GM12878 (cell line): Measurements from ENCODE around the gene ULBP2. TPM values are rescaled to one million over a fixed set of nuclear protein-coding genes. Genes with fewer than 3 reads are reported as not detected.

ENCODE experiments used
- ATAC-seq: fragments of 200-7000 bp; cut with Tn5 transposase; 3 replicates; pipeline ENCODE4 v1.9.1; 2020; ENCODE audit warnings: mild to moderate bottlenecking, moderate library complexity
- BruUV-seq: library from RNA; stranded (reverse); fragments of 400-500 nt; replicated peaks from 2 replicates; lab custom pipeline; 2021; lab: Mats Ljungman, UMichigan
- CTCF ChIA-PET: fragments of 300-600 bp; sonication (Branson Sonifier 250); formaldehyde crosslinking; extraction: SDS; loops from one replicate; lab custom pipeline; 2021; ENCODE audit warnings: inconsistent platforms; lab: Yijun Ruan, JAX
- POLR2A ChIA-PET: fragments of 350-600 bp; formaldehyde crosslinking; extraction: SDS; loops from one replicate; lab custom pipeline; 2021; ENCODE audit warnings: inconsistent platforms; lab: Charles Lee
- RAD21 ChIA-PET: fragments of 300-600 bp; sonication (Branson Sonifier 250); formaldehyde crosslinking; loops from one replicate; lab custom pipeline; 2023; ENCODE audit warnings: antibody characterized with exemption; ENCODE audit not compliant: unreplicated experiment; lab: Charles Lee
- SMC1A ChIA-PET: fragments of 300-600 bp; sonication (Branson Sonifier 250); formaldehyde crosslinking; loops from one replicate; lab custom pipeline; 2023; ENCODE audit not compliant: unreplicated experiment, uncharacterized antibody; lab: Charles Lee
- DNase-seq: peaks from one replicate; pipeline ENCODE4 v3.0.0-alpha.2; 2011; ENCODE audit warnings: low read depth, low spot score
- FAIRE-seq: peaks from 3 replicates; lab custom pipeline; 2011; peaks lifted over from hg19 to GRCh38; lab: Jason Lieb, UNC
- H2AFZ ChIP-seq: 2 replicates; pipeline ENCODE4 v1.6.0; 2011; ENCODE audit warnings: low read depth, low read length, control low read depth; ENCODE audit not compliant: control insufficient read depth
- H3K27ac ChIP-seq: 2 replicates; pipeline ENCODE4 v1.5.1; 2011; ENCODE audit warnings: control low read depth; ENCODE audit not compliant: control insufficient read depth, insufficient read depth
- H3K27me3 ChIP-seq, 2 experiments: replicated peaks in 1 of 2; 2 replicates each; pipeline versions ENCODE4 v1.6.0 to v1.6.1; 2011; ENCODE audit warnings: low read length in 1 of 2; ENCODE audit not compliant: control insufficient read depth in 2 of 2, insufficient read depth in 2 of 2
- H3K36me3 ChIP-seq, 2 experiments: 2 replicates each; pipeline ENCODE4 v1.5.1; 2011; ENCODE audit warnings: low read length in 1 of 2; ENCODE audit not compliant: control insufficient read depth in 2 of 2, insufficient read depth in 2 of 2
- H3K4me1 ChIP-seq: 2 replicates; pipeline ENCODE4 v1.6.1; 2011; ENCODE audit warnings: mild to moderate bottlenecking, low read length, moderate library complexity, mixed read lengths; ENCODE audit not compliant: control insufficient read depth, insufficient read depth
- H3K4me2 ChIP-seq: 2 replicates; pipeline ENCODE4 v1.6.0; 2011; ENCODE audit warnings: control low read depth; ENCODE audit not compliant: control insufficient read depth, insufficient read depth
- H3K4me3 ChIP-seq: fragments of 200-600 bp; sonication (generic); 2 replicates; pipeline ENCODE4 v1.5.1; 2016
- H3K79me2 ChIP-seq: 2 replicates; pipeline ENCODE4 v1.6.0; 2011; ENCODE audit warnings: low read length; ENCODE audit not compliant: control insufficient read depth, insufficient read depth
- H3K9ac ChIP-seq: 2 replicates; pipeline ENCODE4 v1.8.0; 2011; ENCODE audit warnings: low read length, control low read depth, mixed read lengths; ENCODE audit not compliant: control insufficient read depth, insufficient read depth
- H3K9me3 ChIP-seq: replicated peaks from 3 replicates; pipeline ENCODE4 v1.5.1; 2011; ENCODE audit warnings: mild to moderate bottlenecking, low read length; ENCODE audit not compliant: control insufficient read depth, insufficient read depth
- H4K20me1 ChIP-seq: 2 replicates; pipeline ENCODE4 v1.6.0; 2011; ENCODE audit not compliant: control insufficient read depth, insufficient read depth
- CBFB ChIP-seq: IDR thresholded peaks from 2 replicates; pipeline ENCODE4 v1.6.1; 2016; ENCODE audit warnings: antibody characterized with exemption, low read depth
- E4F1 ChIP-seq: fragments of 450-650 bp; IDR thresholded peaks from 2 replicates; pipeline ENCODE4 v1.6.1; 2018; ENCODE audit warnings: borderline replicate concordance, mild to moderate bottlenecking; ENCODE audit not compliant: partially characterized antibody
- ESRRA ChIP-seq: IDR thresholded peaks from 2 replicates; pipeline ENCODE4 v1.6.1; 2012; ENCODE audit warnings: mild to moderate bottlenecking, low read length, improper control_type of control experiment
- FOXK2 ChIP-seq: fragments of 450-650 bp; IDR thresholded peaks from 2 replicates; pipeline ENCODE4 v1.6.1; 2017; ENCODE audit warnings: mild to moderate bottlenecking, moderate library complexity
- HDAC2 ChIP-seq: fragments of 200-600 bp; sonication (generic); IDR thresholded peaks from 2 replicates; pipeline ENCODE4 v1.6.1; 2017
- HSF1 ChIP-seq: fragments of 150-350 bp; IDR thresholded peaks from 2 replicates; pipeline ENCODE4 v1.6.1; 2014; ENCODE audit warnings: mild to moderate bottlenecking, low read depth, low read length
- IKZF2 ChIP-seq, 2 experiments: fragments of 450-650 bp; IDR thresholded peaks; 2 replicates each; pipeline ENCODE4 v1.6.1; 2017; ENCODE audit warnings: mild to moderate bottlenecking in 2 of 2, moderate library complexity in 2 of 2
- NBN ChIP-seq: fragments of 450-650 bp; IDR thresholded peaks from 2 replicates; pipeline ENCODE4 v1.6.1; 2016
- SIN3A ChIP-seq: IDR thresholded peaks from 2 replicates; pipeline ENCODE4 v1.6.1; 2012; ENCODE audit warnings: low read depth, low read length, improper control_type of control experiment
- SMAD1 ChIP-seq: fragments of 450-650 bp; IDR thresholded peaks from 2 replicates; pipeline ENCODE4 v1.6.1; 2018; ENCODE audit warnings: mild to moderate bottlenecking, low read depth; ENCODE audit not compliant: partially characterized antibody
- SPI1 ChIP-seq: IDR thresholded peaks from 2 replicates; pipeline ENCODE4 v1.6.1; 2011; ENCODE audit warnings: low read depth, mild to moderate bottlenecking, low read length, moderate library complexity, borderline replicate concordance; ENCODE audit not compliant: insufficient read depth
- STAT1 ChIP-seq: fragments of 450-650 bp; conservative IDR thresholded peaks from 2 replicates; pipeline ENCODE4 v1.6.1; 2014; ENCODE audit warnings: antibody characterized with exemption, mild to moderate bottlenecking
- YY1 ChIP-seq: IDR thresholded peaks from 2 replicates; pipeline ENCODE4 v1.6.1; 2011; ENCODE audit warnings: low read depth, mild to moderate bottlenecking, low read length
- WGBS: methylation state at CpG from one replicate; pipeline ENCODE4 v1.1.6; 2016; ENCODE audit warnings: low lambda C conversion rate; ENCODE audit not compliant: insufficient replicate concordance, insufficient coverage; ENCODE audit errors: missing lambda C conversion rate; 5-methylcytosine and 5-hydroxymethylcytosine counted together
- in situ Hi-C: fragments of 300-500 bp; cut with MboI; formaldehyde crosslinking; loops from 9 replicates; pipeline ENCODE4 v1.14.3; 2018; ENCODE audit warnings: mixed read lengths
- intact Hi-C: fragments of 100-400 bp; cut with micrococcal nuclease; formaldehyde crosslinking; loops from one replicate; pipeline ENCODE4 v1.14.2; 2022; ENCODE audit not compliant: unreplicated experiment
- polyA plus RNA-seq, 11 experiments: library from polyadenylated mRNA; depleted of rRNA in 4 of 11; unstranded in 6 of 11; stranded (reverse) in 5 of 11; fragments of >200 nt; fragmentation: Nextera tagmentation in 4 of 11; fragmentation: Illumina TruSeq in 1 of 11; extraction: Ambion mirVana in 4 of 11; extraction: Trizol in 1 of 11; gene quantifications; 1 replicate in 1 of 11; 2 replicates in 10 of 11; pipeline versions ENCODE4 v1.2.1 to v1.2.3, GENCODE V29; 2011 to 2016; ENCODE audit warnings: inconsistent platforms in 2 of 11, missing spikeins in 2 of 11, low read depth in 1 of 11
- total RNA-seq, 4 experiments: library from RNA; depleted of rRNA in 3 of 4; stranded (reverse); fragments of >200 nt in 3 of 4; fragmentation: Illumina TruSeq in 1 of 4; extraction: Trizol in 1 of 4; gene quantifications; 2 replicates each; pipeline versions ENCODE4 v1.2.1 to v1.2.3, GENCODE V29; 2013 to 2021

Gene ULBP2
- total and polyA plus RNA-seq, 10 of the 15 experiments (the other 5 are each of a cell fraction or from before 2014, with no cell fraction given) = 0.16 to 2.5 (median 0.22) TPM; not detected in 3

- TF ChIP-seq HSF1 = no peak
Measured at GRCh38 chr6:149896491-149896890, 45.3 kb upstream of the ULBP2 start (continued).

GRCh38 chr6:149897015-149897697 lies 44.7 kb upstream of the ULBP2 start:
- H2AFZ ChIP-seq = no peak overlapping the region
- H3K9ac ChIP-seq = no peak overlapping the region
- H3K4me3 ChIP-seq = no peak overlapping the region
- no peaks in the 10 kb centered on the region for H4K20me1 ChIP-seq
- no peaks in the 10 kb centered on the region for H3K79me2 ChIP-seq
- intact Hi-C loops = no loop called here
- POLR2A ChIA-PET = no interaction called here
- WGBS = 17% methylated on average over 13 of the region's 13 CpGs
- SMC1A ChIA-PET = no interaction called here
- no peak overlapping the region for H3K4me2 ChIP-seq
- ATAC-seq = no peak
- H3K9me3 ChIP-seq = no peaks in the 10 kb centered on the region
- H3K36me3 ChIP-seq = no peaks in the 10 kb centered on the region
- H3K4me1 ChIP-seq = no peaks in the 10 kb centered on the region
- no peak for DNase-seq
- peaks cover 0 to 5% of the 10 kb centered on the region in 2 experiments; a peak in 2 of 4 replicates for H3K27me3 ChIP-seq
- no peak overlapping the region for H3K27ac ChIP-seq
- TF ChIP-seq SIN3A (no peak), YY1 (no peak), SPI1 (no peak), HSF1 (no peak), E4F1 (no peak), FOXK2 (no peak), CBFB (no peak), STAT1 (no peak), ESRRA (no peak), IKZF2 (IDR thresholded peaks at IDR 0.05) (no peak), HDAC2 (no peak), SMAD1 (no peak), NBN (no peak)
- RAD21 ChIA-PET = no interaction called here
- in situ Hi-C loops = no loop called here
- no peak for FAIRE-seq
- CTCF ChIA-PET = interaction anchor here (0.7 kb wide), 1 partner anchor 58 kb away, joined by 3 read pairs; no protein-coding TSS in a partner anchor
- BruUV-seq = no TSS peak
